PC-3 (cell line): ENCODE data around the gene FAU.

Source experiments
- CTCF ChIP-seq: fragments of 300-600 bp; sonication (generic); conservative IDR thresholded peaks from 2 replicates; pipeline ENCODE4 v1.5.1; 2017; ENCODE audit warnings: antibody characterized with exemption, low read depth, mild to moderate bottlenecking, low read length
- EZH2 ChIP-seq: fragments of 300-600 bp; sonication (generic); IDR thresholded peaks from one replicate; pipeline ENCODE4 v1.6.1; 2017; ENCODE audit warnings: antibody characterized with exemption, mild to moderate bottlenecking, low read length; ENCODE audit not compliant: unreplicated experiment
- EZH2phosphoT487 ChIP-seq: fragments of 300-600 bp; sonication (generic); IDR thresholded peaks from 2 replicates; pipeline ENCODE4 v1.6.1; 2018; ENCODE audit warnings: mild to moderate bottlenecking, antibody characterized with exemption, low read length, borderline replicate concordance

GRCh38 chr11:65121865-65122696, at the start of gene FAU, which contains the start of gene MRPL49:
- TF ChIP-seq CTCF (no peak), EZH2 (no peak), EZH2phosphoT487 (no peak)
